Sigmoid colon (tissue), 7 donors: Measurements from ENCODE around the gene GFPT1. TPM values are rescaled to one million over a fixed set of nuclear protein-coding genes. Genes with fewer than 3 reads are reported as not detected.
"Not testable (repeated sequence)": the region's sequence is repeated elsewhere in the genome, so short reads cannot be mapped to it uniquely, and the experiment has no call there.

Experiments
- DNase-seq: peaks from one replicate; pipeline ENCODE4 v3.0.0-alpha.2; 2019
- H3K27ac ChIP-seq, 4 donors: fragments of 200-600 bp; sonication (generic); one replicate each; pipeline ENCODE4 v1.5.1; 2016 to 2019; ENCODE audit warnings: mild to moderate bottlenecking in 1 of 4
- H3K27me3 ChIP-seq, 3 donors: fragments of 200-600 bp; sonication (generic); one replicate each; pipeline ENCODE4 v1.5.1; 2019; ENCODE audit warnings: mild to moderate bottlenecking in 1 of 3
- H3K36me3 ChIP-seq, 4 donors: fragments of 200-600 bp; sonication (generic); one replicate each; pipeline ENCODE4 v1.5.1; 2016 to 2019
- H3K4me1 ChIP-seq, 4 donors: fragments of 200-600 bp; sonication (generic); one replicate each; pipeline ENCODE4 v1.5.1; 2017 to 2019
- H3K4me3 ChIP-seq, 4 donors: fragments of 200-600 bp; sonication (generic); one replicate each; pipeline ENCODE4 v1.5.1; 2017 to 2019; ENCODE audit warnings: mild to moderate bottlenecking in 2 of 4, moderate library complexity in 1 of 4
- H3K9me3 ChIP-seq, 4 donors: fragments of 200-600 bp in 3 of 4; sonication (generic) in 3 of 4; one replicate each; pipeline versions ENCODE4 v1.5.1 to v1.6.1; 2013 to 2019
- EP300 ChIP-seq, 4 donors: sonication (generic); formaldehyde crosslinking; IDR thresholded peaks; one replicate each; pipeline ENCODE4 v1.6.1; 2017; ENCODE audit warnings: antibody characterized with exemption in 4 of 4
- POLR2A ChIP-seq, 2 donors: fragments of 450-650 bp; IDR thresholded peaks; one replicate each; pipeline ENCODE4 v1.6.1; 2016; ENCODE audit warnings: antibody characterized with exemption in 2 of 2, mild to moderate bottlenecking in 2 of 2, moderate library complexity in 2 of 2
- POLR2AphosphoS5 ChIP-seq, 4 donors: sonication (generic); formaldehyde crosslinking; IDR thresholded peaks; one replicate each; pipeline ENCODE4 v1.6.1; 2017; ENCODE audit warnings: antibody characterized with exemption in 4 of 4
- WGBS, 2 donors: extraction: QIAGEN DNeasy Blood & Tissue Kit; methylation state at CpG; one replicate each; pipeline ENCODE4 v1.1.7; 2013; 5-methylcytosine and 5-hydroxymethylcytosine counted together
- intact Hi-C: fragments of 100-400 bp; cut with DNase I; formaldehyde crosslinking; loops from one replicate; pipeline ENCODE4 v1.15.1; 2023
- polyA plus RNA-seq, 3 donors: library from polyadenylated mRNA; stranded (reverse); fragments of 200-250 nt; gene quantifications; one replicate each; pipeline ENCODE4 v1.2.3, GENCODE V29; 2013
- total RNA-seq, 4 donors: library from RNA; depleted of rRNA; stranded (reverse); fragments of >200 nt; gene quantifications; one replicate each; pipeline ENCODE4 v1.1.0, GENCODE V29; 2016
- TF ChIP-seq, protein P1 (sequence below), 4 experiments: fragments of 450-650 bp in 3 of 4; fragments of 200-600 bp in 1 of 4; IDR thresholded peaks; one replicate each; pipeline ENCODE4 v1.5.1; 2016 to 2019; ENCODE audit warnings: antibody characterized with exemption in 4 of 4, mild to moderate bottlenecking in 3 of 4, moderate library complexity in 2 of 4
- donor health status: healthy with polysubstance abuse.
- donor health status: Bipolar disorder and iron deficiency.
- donor health status: healthy.

Gene GFPT1
- total and polyA plus RNA-seq, 7 donors, result 14.5 to 45.5 (median 24.4) TPM

DNA sequence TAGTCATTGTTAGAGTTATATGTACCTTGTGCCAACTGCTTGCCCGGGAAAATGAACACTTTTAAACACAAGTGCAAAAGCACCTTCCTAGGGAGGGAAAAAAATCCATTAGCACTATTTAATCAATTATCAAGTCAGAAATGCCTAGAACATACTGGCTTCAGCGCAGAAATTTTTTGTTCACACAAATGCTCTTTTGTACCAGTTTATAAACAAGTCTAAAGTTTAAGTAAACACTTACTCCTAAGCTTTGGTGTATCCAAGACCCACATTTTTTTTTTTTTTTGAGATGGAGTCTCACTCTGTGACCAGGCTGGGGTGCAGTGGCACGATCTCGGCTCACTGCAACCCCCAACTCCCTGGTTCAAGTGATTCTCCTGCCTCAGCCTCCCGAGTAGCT, 30.6 kb downstream of the GFPT1 start:
- H3K36me3 ChIP-seq, result peaks cover 0 to 99% (median 40%) of the 10 kb centered on the region in 4 donors

DNA sequence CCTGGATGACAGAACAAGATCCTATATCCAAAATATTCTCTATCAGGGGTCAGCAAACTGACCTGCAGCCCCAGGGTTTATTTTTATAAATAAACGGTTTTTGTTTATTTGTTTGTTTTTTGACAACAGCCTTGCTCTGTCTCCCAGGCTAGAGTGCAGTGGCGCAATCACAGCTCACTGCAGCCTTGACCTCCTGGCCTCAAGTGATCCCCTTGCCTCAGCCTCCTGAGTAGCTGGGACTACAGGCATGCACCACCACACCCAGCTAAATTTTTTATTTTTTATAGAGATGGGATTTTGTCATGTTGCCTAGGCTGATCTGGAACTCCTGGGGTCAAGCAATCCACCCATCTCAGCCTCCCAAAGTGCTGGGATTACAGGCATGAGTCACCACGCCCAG, 32.1 kb downstream of the GFPT1 start:
- H3K9me3 ChIP-seq, H3K4me1 ChIP-seq, H3K4me3 ChIP-seq, intact Hi-C loops, DNase-seq, H3K27me3 ChIP-seq, H3K27ac ChIP-seq: not testable (repeated sequence)
- peaks cover 0 to 97% (median 41%) of the 10 kb centered on the region in 4 donors for H3K36me3 ChIP-seq
- WGBS, 2 donors, result 77 to 84% methylated on average over 3 of the region's 3 CpGs

More for the DNA sequence above, 30.6 kb downstream of the GFPT1 start:
- H3K27me3 ChIP-seq, result no peaks in the 10 kb centered on the region
- no peak overlapping the region for H3K4me3 ChIP-seq
- no peak overlapping the region for H3K27ac ChIP-seq
- WGBS, 2 donors, result 94 to 95% methylated on average over 5 of the region's 5 CpGs
- no peaks in the 10 kb centered on the region for H3K9me3 ChIP-seq
- H3K4me1 ChIP-seq, result no peaks in the 10 kb centered on the region
- DNase-seq, result no peak
- TF ChIP-seq EP300 (IDR thresholded peaks at IDR 0.05), result no peak
- TF ChIP-seq, protein P1, sequence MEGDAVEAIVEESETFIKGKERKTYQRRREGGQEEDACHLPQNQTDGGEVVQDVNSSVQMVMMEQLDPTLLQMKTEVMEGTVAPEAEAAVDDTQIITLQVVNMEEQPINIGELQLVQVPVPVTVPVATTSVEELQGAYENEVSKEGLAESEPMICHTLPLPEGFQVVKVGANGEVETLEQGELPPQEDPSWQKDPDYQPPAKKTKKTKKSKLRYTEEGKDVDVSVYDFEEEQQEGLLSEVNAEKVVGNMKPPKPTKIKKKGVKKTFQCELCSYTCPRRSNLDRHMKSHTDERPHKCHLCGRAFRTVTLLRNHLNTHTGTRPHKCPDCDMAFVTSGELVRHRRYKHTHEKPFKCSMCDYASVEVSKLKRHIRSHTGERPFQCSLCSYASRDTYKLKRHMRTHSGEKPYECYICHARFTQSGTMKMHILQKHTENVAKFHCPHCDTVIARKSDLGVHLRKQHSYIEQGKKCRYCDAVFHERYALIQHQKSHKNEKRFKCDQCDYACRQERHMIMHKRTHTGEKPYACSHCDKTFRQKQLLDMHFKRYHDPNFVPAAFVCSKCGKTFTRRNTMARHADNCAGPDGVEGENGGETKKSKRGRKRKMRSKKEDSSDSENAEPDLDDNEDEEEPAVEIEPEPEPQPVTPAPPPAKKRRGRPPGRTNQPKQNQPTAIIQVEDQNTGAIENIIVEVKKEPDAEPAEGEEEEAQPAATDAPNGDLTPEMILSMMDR (IDR thresholded peaks at IDR 0.05), result no peak
- no peak for TF ChIP-seq POLR2AphosphoS5 (IDR thresholded peaks at IDR 0.05)
- no peak for TF ChIP-seq POLR2A (IDR thresholded peaks at IDR 0.05)
- intact Hi-C loops, result no loop called here

DNA sequence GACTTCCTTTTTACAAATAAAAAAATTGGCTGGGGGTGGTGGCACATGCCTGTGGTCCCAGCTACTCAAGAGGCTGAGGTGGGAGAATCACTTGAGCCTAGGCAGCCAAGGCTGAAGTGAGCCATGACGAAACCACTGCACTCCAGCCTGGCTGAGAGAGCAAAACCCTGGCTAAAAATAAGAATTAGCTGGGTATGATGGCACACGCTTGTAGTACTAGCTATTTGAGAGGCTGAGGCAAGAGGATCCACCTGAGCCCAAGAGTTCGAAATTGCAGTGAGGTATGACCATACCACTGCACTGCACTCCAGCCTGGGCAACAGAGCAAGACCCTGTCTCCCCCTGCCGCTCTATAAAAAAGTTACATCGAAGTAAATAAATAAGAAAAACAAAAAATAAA, 33.7 kb downstream of the GFPT1 start:
- TF ChIP-seq EP300 (IDR thresholded peaks at IDR 0.05) (no peak), POLR2AphosphoS5 (IDR thresholded peaks at IDR 0.05) (no peak), POLR2A (IDR thresholded peaks at IDR 0.05) (no peak)
- TF ChIP-seq, protein P1 (IDR thresholded peaks at IDR 0.05), result no peak
- no peaks in the 10 kb centered on the region for H3K27me3 ChIP-seq
- H3K9me3 ChIP-seq, result no peaks in the 10 kb centered on the region
- no peaks in the 10 kb centered on the region for H3K4me1 ChIP-seq
- H3K36me3 ChIP-seq, result peaks cover 4 to 97% (median 45%) of the 10 kb centered on the region in 4 donors
- H3K4me3 ChIP-seq, result no peak overlapping the region
- intact Hi-C loops, result no loop called here
- DNase-seq, result no peak
- WGBS, 2 donors, result 97% methylated on average over 5 of the region's 5 CpGs
- H3K27ac ChIP-seq, result no peak overlapping the region

DNA sequence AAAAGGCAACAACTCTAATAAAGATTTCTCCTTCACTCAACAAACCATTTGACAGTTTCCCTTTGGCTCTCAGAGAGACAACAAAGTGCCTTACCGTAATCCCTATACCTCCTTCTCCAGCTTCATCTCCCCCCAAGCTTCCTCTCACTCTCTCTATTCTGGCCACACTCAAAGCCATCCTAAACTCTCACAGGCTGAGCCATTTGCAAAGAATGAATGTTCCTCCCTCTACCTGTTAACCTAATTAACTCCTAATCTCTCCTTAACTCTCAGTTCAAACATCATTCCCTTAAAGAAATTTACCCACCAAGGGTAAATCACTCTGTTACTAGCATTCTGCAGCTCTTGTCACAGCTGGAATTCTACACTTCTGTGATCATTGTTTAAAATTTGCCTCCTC, 38.2 kb downstream of the GFPT1 start:
- Histone ChIP-seq H3K9me3 (no peaks in the 10 kb centered on the region), H3K4me3 (no peak overlapping the region), H3K36me3 (peaks cover 4 to 95% (median 35%) of the 10 kb centered on the region in 4 donors), H3K27ac (no peak overlapping the region), H3K4me1 (no peaks in the 10 kb centered on the region), H3K27me3 (no peaks in the 10 kb centered on the region)
- 98 to 99% methylated on average over 1 of the region's 1 CpG for WGBS, 2 donors
- TF ChIP-seq POLR2A (IDR thresholded peaks at IDR 0.05) (no peak), POLR2AphosphoS5 (IDR thresholded peaks at IDR 0.05) (no peak), EP300 (IDR thresholded peaks at IDR 0.05) (no peak)
- TF ChIP-seq, protein P1 (IDR thresholded peaks at IDR 0.05), result no peak
- DNase-seq, result no peak
- intact Hi-C loops, result no loop called here

DNA sequence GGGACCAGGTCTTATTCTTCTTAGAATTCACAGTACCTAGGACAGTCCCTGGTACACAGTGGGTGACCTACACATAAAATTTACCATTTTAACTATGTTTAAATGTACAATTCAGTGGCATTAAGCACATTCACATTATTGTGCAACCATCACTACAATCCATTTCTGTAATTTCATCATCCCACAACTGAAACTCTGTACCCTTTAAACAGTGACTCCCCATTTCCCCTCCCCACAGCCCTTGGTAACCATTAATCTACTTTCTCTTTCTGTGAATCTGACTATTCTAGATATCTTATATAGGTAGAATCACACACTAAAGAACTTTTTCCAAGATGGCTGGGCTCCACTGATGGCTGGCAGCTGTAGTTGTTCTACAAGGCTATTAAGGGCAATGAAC, 41.6 kb downstream of the GFPT1 start:
- peaks cover 11 to 99% (median 48%) of the 10 kb centered on the region in 4 donors for H3K36me3 ChIP-seq
- intact Hi-C loops, result no loop called here

DNA sequence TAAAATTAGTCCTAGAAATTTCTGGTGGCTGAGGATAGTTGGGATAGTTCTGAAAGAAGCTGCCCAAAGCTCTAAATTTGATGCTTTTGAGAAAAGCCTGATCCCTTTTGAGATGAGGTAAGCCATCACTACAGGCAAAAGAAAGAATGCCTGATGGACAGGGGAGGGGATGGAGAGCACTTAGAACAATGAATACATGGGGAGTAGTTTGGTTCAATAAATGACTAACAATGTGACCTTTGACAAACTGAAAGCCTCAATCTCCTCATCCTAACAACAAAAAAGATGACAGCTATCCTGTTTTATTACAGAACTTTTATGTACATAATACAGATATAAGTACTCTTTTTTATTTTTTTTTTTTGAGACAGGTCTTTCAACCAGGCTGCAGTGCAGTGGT, 42.7 kb downstream of the GFPT1 start:
- Histone ChIP-seq H3K4me3 (no peak overlapping the region), H3K9me3 (no peaks in the 10 kb centered on the region), H3K4me1 (peaks cover 0 to 5% (median 2%) of the 10 kb centered on the region in 4 donors), H3K36me3 (peaks cover 11 to 90% (median 43%) of the 10 kb centered on the region in 4 donors), H3K27me3 (no peaks in the 10 kb centered on the region), H3K27ac (no peak overlapping the region)
- no peak for DNase-seq
- intact Hi-C loops, result no loop called here
- TF ChIP-seq POLR2AphosphoS5 (IDR thresholded peaks at IDR 0.05) (no peak), EP300 (IDR thresholded peaks at IDR 0.05) (no peak), POLR2A (IDR thresholded peaks at IDR 0.05) (no peak)
- TF ChIP-seq, protein P1 (IDR thresholded peaks at IDR 0.05), result no peak

More for the DNA sequence above, 41.6 kb downstream of the GFPT1 start:
- Histone ChIP-seq H3K9me3 (no peaks in the 10 kb centered on the region), H3K4me1 (peaks cover 0 to under 1% (median 0%) of the 10 kb centered on the region in 4 donors), H3K4me3 (no peak overlapping the region), H3K27ac (no peak overlapping the region), H3K27me3 (no peaks in the 10 kb centered on the region)
- no peak for DNase-seq
- TF ChIP-seq POLR2A (IDR thresholded peaks at IDR 0.05), result no peak
